ENCODE measurements around the gene SLC2A4RG. TPM values are rescaled to one million over a fixed set of nuclear protein-coding genes. Genes with fewer than 3 reads are reported as not detected.

The SLC2A4RG gene
- total and polyA plus RNA-seq, 2 of the 13 experiments (the other 11 are each of a cell fraction or from before 2014, with no cell fraction given): 91.4 to 95.9 TPM

DNA sequence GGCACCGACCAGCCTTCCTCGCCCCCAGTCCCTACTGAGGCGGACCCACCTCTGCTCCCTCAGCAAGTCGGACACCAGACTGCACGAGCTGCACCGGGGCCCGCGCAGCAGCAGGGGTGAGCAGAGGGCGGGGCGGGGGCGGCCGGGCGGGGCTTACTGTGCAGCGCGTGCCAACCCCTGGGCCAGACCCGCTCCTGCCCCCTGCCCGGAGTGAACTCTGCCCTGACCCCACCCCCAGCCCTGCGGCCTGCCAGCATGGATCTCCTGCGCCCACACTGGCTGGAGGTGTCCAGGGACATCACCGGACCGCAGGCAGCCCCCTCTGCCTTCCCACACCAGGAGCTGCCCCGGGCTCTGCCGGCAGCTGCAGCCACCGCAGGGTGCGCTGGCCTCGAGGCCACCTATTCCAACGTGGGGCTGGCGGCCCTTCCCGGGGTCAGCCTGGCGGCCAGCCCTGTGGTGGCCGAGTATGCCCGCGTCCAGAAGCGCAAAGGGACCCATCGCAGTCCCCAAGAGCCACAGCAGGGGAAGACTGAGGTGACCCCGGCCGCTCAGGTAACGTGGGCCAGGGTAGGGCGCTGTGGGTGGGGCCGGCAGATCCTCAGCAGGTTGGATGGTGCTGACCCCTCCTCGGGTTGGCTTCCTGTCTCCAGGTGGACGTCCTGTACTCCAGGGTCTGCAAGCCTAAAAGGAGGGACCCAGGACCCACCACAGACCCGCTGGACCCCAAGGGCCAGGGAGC is 1.5 kb upstream of the SLC2A4RG start (continued):
- TF ChIP-seq POGK (CRISPR knock-in tag; conservative IDR thresholded peaks at IDR 0.05) (peak; percentile 97), KLF13 (CRISPR knock-in tag; IDR thresholded peaks at IDR 0.05) (peak; percentile 94; the same call in 1 of the 2 replicates), ZNF317 (CRISPR knock-in tag; IDR thresholded peaks at IDR 0.05) (peak; percentile 56), CHCHD3 (CRISPR knock-in tag; IDR thresholded peaks at IDR 0.05) (peak; percentile 66; the same call in 1 of the 2 replicates), SMARCE1 (IDR thresholded peaks at IDR 0.05; ENCODE audit: borderline replicate concordance) (no peak), CC2D1A (CRISPR knock-in tag; IDR thresholded peaks at IDR 0.05) (0 out of 2 replicates have a peak, but pooled peaks have one; percentile 45), ZNF660 (CRISPR knock-in tag; IDR thresholded peaks at IDR 0.05; ENCODE audit: borderline replicate concordance, low read depth) (no peak; the same call in 1 of the 2 replicates), TGIF2 (CRISPR knock-in tag; IDR thresholded peaks at IDR 0.05) (peak; percentile 92), MIER3 (CRISPR knock-in tag; IDR thresholded peaks at IDR 0.05; ENCODE audit: borderline replicate concordance) (peak; percentile 57; the same call in 1 of the 2 replicates), SP4 (CRISPR knock-in tag; IDR thresholded peaks at IDR 0.05) (no peak; the same call in 1 of the 2 replicates), ZNF547 (CRISPR knock-in tag; IDR thresholded peaks at IDR 0.05) (peak; percentile 82), DMAP1 (CRISPR knock-in tag; IDR thresholded peaks at IDR 0.05) (peak; percentile 77; the same call in 1 of the 2 replicates), NFYB (CRISPR knock-in tag; IDR thresholded peaks at IDR 0.05) (peak; percentile 48), ZNF557 (CRISPR knock-in tag; IDR thresholded peaks at IDR 0.05) (peak; percentile 60; the same call in 1 of the 2 replicates), ZNF430 (CRISPR knock-in tag; IDR thresholded peaks at IDR 0.05) (no peak), POLR2A (IDR thresholded peaks at IDR 0.05; ENCODE audit: insufficient read depth in 1 of 2, low read depth in 2 of 2, low read length in 2 of 2) (peak in 1 of 2 experiments; percentile 93; a peak in 2 of 4 replicates), MAF1 (CRISPR knock-in tag; IDR thresholded peaks at IDR 0.05; ENCODE audit: borderline replicate concordance) (peak; percentile 98), NFKB2 (CRISPR knock-in tag; IDR thresholded peaks at IDR 0.05; ENCODE audit: borderline replicate concordance) (peak; percentile 95; the same call in 1 of the 2 replicates), CENPX (CRISPR knock-in tag; IDR thresholded peaks at IDR 0.05) (no peak), ZNF546 (CRISPR knock-in tag; conservative IDR thresholded peaks at IDR 0.05) (peak; percentile 73; the same call in 1 of the 2 replicates)
- TF ChIP-seq, protein P1, sequence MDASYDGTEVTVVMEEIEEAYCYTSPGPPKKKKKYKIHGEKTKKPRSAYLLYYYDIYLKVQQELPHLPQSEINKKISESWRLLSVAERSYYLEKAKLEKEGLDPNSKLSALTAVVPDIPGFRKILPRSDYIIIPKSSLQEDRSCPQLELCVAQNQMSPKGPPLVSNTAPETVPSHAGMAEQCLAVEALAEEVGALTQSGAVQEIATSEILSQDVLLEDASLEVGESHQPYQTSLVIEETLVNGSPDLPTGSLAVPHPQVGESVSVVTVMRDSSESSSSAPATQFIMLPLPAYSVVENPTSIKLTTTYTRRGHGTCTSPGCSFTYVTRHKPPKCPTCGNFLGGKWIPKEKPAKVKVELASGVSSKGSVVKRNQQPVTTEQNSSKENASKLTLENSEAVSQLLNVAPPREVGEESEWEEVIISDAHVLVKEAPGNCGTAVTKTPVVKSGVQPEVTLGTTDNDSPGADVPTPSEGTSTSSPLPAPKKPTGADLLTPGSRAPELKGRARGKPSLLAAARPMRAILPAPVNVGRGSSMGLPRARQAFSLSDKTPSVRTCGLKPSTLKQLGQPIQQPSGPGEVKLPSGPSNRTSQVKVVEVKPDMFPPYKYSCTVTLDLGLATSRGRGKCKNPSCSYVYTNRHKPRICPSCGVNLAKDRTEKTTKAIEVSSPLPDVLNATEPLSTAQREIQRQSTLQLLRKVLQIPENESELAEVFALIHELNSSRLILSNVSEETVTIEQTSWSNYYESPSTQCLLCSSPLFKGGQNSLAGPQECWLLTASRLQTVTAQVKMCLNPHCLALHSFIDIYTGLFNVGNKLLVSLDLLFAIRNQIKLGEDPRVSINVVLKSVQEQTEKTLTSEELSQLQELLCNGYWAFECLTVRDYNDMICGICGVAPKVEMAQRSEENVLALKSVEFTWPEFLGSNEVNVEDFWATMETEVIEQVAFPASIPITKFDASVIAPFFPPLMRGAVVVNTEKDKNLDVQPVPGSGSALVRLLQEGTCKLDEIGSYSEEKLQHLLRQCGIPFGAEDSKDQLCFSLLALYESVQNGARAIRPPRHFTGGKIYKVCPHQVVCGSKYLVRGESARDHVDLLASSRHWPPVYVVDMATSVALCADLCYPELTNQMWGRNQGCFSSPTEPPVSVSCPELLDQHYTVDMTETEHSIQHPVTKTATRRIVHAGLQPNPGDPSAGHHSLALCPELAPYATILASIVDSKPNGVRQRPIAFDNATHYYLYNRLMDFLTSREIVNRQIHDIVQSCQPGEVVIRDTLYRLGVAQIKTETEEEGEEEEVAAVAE (CRISPR knock-in tag; IDR thresholded peaks at IDR 0.05; ENCODE audit: borderline replicate concordance): peak; percentile 90
- TF ChIP-seq, protein P2, sequence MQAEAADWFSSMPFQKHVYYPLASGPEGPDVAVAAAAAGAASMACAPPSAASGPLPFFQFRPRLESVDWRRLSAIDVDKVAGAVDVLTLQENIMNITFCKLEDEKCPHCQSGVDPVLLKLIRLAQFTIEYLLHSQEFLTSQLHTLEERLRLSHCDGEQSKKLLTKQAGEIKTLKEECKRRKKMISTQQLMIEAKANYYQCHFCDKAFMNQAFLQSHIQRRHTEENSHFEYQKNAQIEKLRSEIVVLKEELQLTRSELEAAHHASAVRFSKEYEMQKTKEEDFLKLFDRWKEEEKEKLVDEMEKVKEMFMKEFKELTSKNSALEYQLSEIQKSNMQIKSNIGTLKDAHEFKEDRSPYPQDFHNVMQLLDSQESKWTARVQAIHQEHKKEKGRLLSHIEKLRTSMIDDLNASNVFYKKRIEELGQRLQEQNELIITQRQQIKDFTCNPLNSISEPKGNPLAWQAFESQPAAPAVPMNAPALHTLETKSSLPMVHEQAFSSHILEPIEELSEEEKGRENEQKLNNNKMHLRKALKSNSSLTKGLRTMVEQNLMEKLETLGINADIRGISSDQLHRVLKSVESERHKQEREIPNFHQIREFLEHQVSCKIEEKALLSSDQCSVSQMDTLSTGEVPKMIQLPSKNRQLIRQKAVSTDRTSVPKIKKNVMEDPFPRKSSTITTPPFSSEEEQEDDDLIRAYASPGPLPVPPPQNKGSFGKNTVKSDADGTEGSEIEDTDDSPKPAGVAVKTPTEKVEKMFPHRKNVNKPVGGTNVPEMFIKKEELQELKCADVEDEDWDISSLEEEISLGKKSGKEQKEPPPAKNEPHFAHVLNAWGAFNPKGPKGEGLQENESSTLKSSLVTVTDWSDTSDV (CRISPR knock-in tag; IDR thresholded peaks at IDR 0.05): no peak

All from HepG2 (cell line).